ENCODE measurements around the gene MICOS13.
A peak's percentile ranks its signal among the peaks of the same experiment; 100 is the strongest.

MICOS13 gene, protein sequence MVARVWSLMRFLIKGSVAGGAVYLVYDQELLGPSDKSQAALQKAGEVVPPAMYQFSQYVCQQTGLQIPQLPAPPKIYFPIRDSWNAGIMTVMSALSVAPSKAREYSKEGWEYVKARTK

DNA sequence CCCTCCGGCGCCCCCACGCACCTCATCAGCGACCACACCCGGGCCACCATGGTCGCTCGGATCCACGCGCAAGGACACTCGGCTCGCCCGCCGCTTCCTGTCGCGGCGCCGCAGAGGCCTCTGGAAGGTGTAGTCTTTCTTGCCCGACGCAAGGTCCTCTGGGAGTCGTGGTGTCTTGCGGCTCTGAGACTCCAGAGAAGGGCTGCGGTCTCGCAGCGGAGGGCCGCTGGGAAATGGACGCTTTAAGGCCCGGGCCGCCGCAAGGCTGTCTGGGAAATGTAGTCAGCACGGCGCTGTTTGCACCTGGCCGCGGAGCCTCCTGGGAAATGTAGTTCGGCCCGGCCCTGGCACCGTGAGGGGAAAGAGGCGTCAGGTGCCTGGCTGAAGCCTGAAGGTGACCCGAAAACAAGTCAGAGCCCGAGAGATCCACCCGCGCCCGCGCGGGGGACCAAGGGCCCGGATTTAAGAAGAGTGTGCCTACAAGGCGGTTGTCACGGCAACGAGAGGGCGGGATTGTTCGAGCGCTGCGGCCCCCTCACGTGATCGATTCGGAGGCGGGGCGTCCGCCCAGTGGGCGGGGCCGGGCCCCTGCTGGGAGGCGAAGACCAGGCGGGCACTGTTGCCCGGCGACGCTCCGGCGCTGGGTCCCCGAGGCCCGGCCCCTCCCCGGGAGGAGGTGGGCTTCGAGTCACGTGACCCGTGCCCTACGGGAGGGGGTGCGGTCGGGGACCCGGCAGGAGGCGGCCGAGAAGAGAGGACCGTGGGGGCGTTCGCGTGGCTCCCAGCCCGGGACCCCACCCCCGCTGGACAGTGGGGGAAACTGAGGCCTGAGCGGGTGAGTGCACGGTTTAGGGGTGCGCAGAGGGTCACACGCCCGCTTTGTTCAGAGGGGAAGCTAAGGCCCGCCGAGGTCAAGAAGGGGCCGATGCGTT, at the start of gene MICOS13, which contains the start of gene HSD11B1L:
MICOS13 (minus strand) TSS at position 80 of the 932 bp plus-strand sequence; CDS start at position 50, 30 bp downstream.
HSD11B1L (plus strand) TSS at position 591 of the 932 bp plus-strand sequence. CDS start 3,806 bp downstream, outside the sequence.
- TF ChIP-seq, protein P1, sequence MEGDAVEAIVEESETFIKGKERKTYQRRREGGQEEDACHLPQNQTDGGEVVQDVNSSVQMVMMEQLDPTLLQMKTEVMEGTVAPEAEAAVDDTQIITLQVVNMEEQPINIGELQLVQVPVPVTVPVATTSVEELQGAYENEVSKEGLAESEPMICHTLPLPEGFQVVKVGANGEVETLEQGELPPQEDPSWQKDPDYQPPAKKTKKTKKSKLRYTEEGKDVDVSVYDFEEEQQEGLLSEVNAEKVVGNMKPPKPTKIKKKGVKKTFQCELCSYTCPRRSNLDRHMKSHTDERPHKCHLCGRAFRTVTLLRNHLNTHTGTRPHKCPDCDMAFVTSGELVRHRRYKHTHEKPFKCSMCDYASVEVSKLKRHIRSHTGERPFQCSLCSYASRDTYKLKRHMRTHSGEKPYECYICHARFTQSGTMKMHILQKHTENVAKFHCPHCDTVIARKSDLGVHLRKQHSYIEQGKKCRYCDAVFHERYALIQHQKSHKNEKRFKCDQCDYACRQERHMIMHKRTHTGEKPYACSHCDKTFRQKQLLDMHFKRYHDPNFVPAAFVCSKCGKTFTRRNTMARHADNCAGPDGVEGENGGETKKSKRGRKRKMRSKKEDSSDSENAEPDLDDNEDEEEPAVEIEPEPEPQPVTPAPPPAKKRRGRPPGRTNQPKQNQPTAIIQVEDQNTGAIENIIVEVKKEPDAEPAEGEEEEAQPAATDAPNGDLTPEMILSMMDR (IDR thresholded peaks at IDR 0.05; ENCODE audit: borderline replicate concordance, insufficient read depth, low read depth, low read length): no peak
- H3K4me3 ChIP-seq (ENCODE audit: low read depth, low read length): peak within 1 kb of the TSS; percentile 85

DNA sequence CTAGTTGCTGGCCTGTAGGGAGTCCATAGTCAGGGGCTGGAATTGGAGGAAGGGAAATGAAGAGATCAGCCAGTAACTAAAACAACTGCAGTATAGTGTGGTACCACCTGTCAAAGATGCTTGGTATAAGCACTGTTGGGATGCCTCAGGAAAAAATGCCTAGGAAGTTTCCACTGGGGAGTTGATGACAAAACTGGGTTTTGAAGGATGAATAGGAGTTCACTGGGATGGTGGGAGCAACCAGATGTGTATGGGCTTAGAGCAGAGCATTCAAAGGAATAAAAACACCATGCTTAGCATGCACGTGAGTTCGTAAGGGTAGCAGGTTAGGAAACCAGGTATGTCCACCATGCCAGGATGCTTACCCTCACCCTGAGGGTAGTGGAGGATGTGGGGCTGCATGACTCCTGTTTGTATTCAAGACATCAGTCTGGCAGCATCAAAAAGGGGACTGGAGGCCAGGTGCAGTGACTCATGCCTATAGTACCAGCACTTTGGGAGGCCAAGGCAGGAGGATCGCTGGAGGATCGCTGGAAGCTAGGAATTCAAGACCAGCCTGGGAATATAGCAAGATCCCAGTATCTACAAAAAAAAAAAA, 47.2 kb upstream of the MICOS13 start:
- TF ChIP-seq, protein P1 (IDR thresholded peaks at IDR 0.05; ENCODE audit: borderline replicate concordance, insufficient read depth, low read depth, low read length): no peak
- H3K4me3 ChIP-seq (ENCODE audit: low read depth, low read length): no peak overlapping the region

DNA sequence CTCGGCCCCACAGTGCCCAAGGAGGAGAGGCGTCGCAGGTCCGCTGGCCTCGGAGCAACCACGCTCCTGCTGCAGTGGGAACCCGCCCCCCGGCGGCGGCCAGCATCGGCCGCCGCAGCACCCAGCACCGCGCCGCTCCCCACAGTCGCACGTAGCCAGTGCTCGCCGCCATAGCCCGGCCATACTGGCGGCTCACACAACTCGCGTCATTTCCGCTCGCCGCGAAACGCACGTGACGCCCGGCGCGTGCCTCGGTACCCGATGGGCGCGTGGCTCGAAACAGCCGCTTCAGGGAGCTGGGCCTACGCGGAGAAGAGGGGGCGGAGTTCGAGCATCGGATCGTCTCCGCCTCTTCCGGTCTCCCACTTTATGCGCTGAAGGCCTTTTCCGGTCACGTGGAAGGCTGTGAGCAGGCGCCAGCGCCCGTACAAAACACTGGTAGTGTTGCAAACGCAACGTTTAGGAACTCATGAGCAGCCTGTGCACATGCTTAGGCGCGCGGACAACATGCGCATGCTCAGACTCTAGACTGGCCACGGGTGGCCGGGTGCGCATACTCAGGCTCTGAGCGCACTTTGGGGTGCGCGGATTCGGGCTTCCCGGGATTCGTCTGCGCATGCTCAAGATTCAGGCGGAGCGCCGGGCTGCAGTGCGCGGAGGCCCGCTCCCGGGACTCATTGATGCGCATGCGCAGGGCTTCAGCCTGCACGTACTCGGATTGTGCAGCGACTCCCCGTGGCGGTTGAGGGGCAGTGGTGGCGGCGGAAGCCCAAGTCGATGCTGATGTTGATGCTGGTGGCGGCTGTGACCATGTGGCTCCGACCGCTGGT, 39.9 kb upstream of the MICOS13 start, which contains the start of the genes CATSPERD and LONP1:
CATSPERD (plus strand) TSS at position 677 of the 830 bp plus-strand sequence; CDS start at position 778, 101 bp downstream.
LONP1 (minus strand) TSS at position 186 of the 830 bp plus-strand sequence; CDS start at position 172, 14 bp downstream.
- H3K4me3 ChIP-seq (ENCODE audit: low read depth, low read length): peak within 1 kb of the TSS; percentile 97
- TF ChIP-seq, protein P1 (IDR thresholded peaks at IDR 0.05; ENCODE audit: borderline replicate concordance, insufficient read depth, low read depth, low read length): peak; percentile 99

DNA sequence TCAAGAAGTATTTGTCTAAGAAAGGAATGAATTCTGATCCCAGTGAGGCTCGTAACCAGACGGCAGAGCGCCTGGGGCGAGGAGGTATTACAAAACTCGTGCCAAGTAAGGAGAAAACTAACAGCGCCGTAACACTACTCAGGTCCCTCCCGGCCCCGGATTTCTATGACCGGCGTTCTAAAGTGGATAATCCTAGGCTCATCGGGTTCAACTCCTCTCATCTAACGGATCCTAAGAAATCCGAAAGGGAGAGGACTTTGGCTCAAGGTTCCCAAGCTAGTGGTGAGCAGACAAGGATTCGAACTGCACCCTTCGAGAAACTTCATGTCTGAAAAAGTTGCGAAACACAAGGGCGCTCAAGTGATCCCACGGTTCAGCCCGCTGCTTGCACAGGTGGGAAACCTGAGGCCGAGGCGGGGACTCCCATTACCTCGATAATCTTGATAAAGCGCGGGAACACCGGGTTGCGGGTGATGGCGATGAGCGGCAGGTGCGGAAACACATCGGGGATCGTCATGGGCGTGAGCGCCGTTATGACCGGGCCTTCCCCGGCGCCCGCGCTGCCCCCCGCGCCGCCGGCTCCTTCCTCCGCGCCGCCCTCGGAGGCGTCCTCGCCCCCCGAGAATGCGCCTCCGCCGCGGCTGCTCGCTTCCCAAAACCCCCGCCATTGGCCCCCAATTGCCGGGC, 39.1 kb upstream of the MICOS13 start:
- TF ChIP-seq, protein P1 (IDR thresholded peaks at IDR 0.05; ENCODE audit: borderline replicate concordance, insufficient read depth, low read depth, low read length): no peak

DNA sequence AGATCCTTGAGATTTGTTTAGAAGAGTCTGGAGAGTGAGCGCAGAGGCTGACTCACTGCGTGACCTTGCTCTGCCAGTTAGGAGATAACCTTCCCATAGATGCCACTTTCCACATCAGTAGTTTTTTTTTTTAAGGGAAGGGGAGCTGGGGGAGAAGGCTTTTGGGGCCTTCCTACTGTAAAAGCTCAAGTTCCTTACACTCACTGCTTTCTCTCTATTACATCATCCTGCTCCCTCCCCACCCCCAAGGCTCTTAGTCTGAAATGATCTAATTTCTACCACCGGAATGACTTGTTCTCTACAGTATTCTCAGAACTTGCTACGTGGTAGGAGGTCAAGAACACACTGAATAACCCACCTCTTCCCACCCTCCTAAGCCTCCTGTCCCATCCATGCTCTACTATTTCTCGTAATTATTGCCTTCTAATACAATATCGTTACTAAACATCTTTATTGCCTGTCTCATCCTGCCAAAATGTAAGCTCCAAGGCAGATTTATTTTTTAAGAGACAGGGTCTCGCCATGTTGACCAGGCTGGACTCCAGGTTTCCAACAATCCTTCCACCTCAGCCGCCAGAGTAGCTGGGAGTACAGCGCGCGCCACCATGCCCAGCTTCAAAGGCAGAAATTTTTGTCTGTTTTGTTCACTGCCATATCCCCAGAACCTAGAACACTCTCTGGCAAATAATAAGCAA, 38.4 kb upstream of the MICOS13 start:
- H3K4me3 ChIP-seq (ENCODE audit: low read depth, low read length): peak overlapping the region; percentile 97
- TF ChIP-seq, protein P1 (IDR thresholded peaks at IDR 0.05; ENCODE audit: borderline replicate concordance, insufficient read depth, low read depth, low read length): no peak

More for the DNA sequence above, 39.1 kb upstream of the MICOS13 start:
- peak overlapping the region; percentile 97 for H3K4me3 ChIP-seq (ENCODE audit: low read depth, low read length)
